Left colon (tissue), 2 donors: ENCODE measurements around the gene TMEM43. TPM values are rescaled to one million over a fixed set of nuclear protein-coding genes. Genes with fewer than 3 reads are reported as not detected.
"Not testable (repeated sequence)": the region's sequence is repeated elsewhere in the genome, so short reads cannot be mapped to it uniquely, and the experiment has no call there.

ENCODE experiments used
- ATAC-seq: fragments of 200-7000 bp; cut with Tn5 transposase; one replicate; pipeline ENCODE4 v1.9.1; 2020; ENCODE audit warnings: mild to moderate bottlenecking, moderate library complexity
- DNase-seq, 2 donors: peaks; one replicate each; pipeline ENCODE4 v3.0.0-alpha.2; 2020
- intact Hi-C, 2 donors: fragments of 100-400 bp; cut with DNase I in 1 of 2; cut with micrococcal nuclease in 1 of 2; formaldehyde crosslinking; loops; one replicate each; pipeline versions ENCODE4 v1.11.2 to v1.14.0; 2022; cut with DNase I, micrococcal nuclease
- total RNA-seq, 2 donors: library from RNA; stranded (reverse); fragmentation: NEBNext Ultra II Directional; extraction: Animal tissue kit (Norgen Biotek cat#: 25700); gene quantifications; one replicate each; pipeline ENCODE4 v1.2.1, GENCODE V29; 2021
- donor health status: DM: no; HTN: no; CAD: no.
- donor health status: DM: yes; HTN: yes; CAD: no.

TMEM43 gene
- total RNA-seq, 2 donors from 2014 or later, result 25.3 to 29.2 TPM

GRCh38 chr3:14120111-14120920 is 4.5 kb upstream of the TMEM43 start:
- ATAC-seq, result no peak
- DNase-seq, result no peak
- intact Hi-C loops, result loop anchor here in 1 of 2 donors (10.0 kb wide), 1 partner anchor 226 kb away; no protein-coding TSS in a partner anchor

GRCh38 chr3:14120921-14121448 is 3.9 kb upstream of the TMEM43 start:
- not testable (repeated sequence) for ATAC-seq, DNase-seq
- intact Hi-C loops, result loop anchor here in 1 of 2 donors (10.0 kb wide), 1 partner anchor 226 kb away; no protein-coding TSS in a partner anchor

GRCh38 chr3:14121859-14122258 is 3.0 kb upstream of the TMEM43 start:
- DNase-seq, result no peak
- no peak for ATAC-seq
- intact Hi-C loops, result loop anchor here in 1 of 2 donors (10.0 kb wide), 1 partner anchor 227 kb away; no protein-coding TSS in a partner anchor

DNA sequence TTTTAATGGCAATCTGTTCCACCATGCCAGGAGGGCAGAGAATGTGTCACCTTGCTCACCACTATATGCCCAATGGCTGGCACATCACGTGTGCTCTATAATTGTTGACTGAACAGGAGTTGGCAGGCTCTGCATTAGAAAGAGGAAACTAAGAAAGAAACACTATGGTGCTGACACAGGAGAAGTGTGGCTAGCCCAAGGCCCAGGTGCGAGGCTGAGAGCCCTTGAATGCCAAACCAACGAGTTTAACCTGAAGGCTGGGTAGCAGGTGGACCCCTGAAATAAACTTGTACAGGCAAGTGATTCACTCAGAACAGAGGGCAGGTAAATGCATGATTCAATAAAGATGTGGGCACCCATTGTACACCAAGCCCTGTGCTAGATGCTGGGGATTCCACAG is 2.6 kb upstream of the TMEM43 start:
- DNase-seq (no peak), ATAC-seq (no peak)
- intact Hi-C loops, result loop anchor here in 1 of 2 donors (10.0 kb wide), 1 partner anchor 228 kb away; no protein-coding TSS in a partner anchor

DNA sequence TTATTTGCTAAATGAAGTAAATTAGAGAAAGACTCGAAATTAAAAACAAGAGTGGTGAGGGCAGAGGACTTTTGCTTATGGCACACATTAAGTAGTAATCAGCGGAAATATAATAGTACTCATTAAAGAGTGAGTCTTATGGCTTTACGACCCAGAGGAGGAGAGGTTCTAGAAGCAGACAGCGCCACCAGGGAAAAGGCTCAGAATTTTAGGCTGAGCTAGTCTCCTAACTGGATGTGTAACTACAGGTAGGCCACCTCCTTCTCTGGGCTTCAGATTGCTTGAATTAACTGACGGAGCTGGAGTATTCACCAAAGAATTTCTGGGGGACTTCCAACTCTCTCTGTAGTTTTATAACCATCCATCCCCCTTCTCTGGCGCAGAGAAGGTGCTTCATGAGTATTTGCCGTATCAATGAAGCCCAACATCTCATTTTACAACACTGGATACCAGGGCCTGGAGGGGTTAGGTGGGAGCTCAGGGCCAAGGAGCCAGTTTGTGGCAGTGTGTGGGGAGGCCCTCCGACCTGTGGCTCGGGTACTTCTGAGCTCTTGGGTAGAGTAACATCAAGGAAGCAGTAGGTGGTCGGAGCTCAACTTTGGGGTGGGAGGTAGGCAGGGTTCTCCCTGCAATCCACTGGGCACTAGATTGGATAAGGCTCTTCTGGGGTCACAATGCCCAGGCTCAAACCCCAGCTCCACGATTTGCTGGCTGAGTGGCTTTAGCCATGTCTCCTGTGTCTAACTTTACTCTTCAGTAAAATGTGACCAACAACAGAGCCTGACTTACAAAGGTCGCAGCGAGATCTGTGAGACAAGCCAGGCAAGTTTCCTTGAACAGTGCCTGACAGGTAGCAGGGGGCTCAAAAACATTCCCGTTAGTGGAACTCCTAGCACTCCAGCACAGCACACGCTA is 1.3 kb upstream of the TMEM43 start:
- DNase-seq, result no peak
- no peak for ATAC-seq
- intact Hi-C loops, result loop anchor here in 1 of 2 donors (10.0 kb wide), 1 partner anchor 229 kb away; no protein-coding TSS in a partner anchor

- ATAC-seq (peak; percentile 49), DNase-seq (peak; percentile 78 to 81)
- intact Hi-C loops, result loop anchor here in 1 of 2 donors (10.0 kb wide), 1 partner anchor 229 kb away; no protein-coding TSS in a partner anchor
Observed at GRCh38 chr3:14124223-14124614, 633 bp upstream of the TMEM43 start.

GRCh38 chr3:14125193-14126016 is 553 bp downstream of the TMEM43 start:
- peak; percentile 61 for ATAC-seq
- intact Hi-C loops, result loop anchor here in 1 of 2 donors (5.0 to 10.0 kb wide), 2 partner anchors 52 to 231 kb away; partner anchors contain the start of genes LSM3 and XPC

DNA sequence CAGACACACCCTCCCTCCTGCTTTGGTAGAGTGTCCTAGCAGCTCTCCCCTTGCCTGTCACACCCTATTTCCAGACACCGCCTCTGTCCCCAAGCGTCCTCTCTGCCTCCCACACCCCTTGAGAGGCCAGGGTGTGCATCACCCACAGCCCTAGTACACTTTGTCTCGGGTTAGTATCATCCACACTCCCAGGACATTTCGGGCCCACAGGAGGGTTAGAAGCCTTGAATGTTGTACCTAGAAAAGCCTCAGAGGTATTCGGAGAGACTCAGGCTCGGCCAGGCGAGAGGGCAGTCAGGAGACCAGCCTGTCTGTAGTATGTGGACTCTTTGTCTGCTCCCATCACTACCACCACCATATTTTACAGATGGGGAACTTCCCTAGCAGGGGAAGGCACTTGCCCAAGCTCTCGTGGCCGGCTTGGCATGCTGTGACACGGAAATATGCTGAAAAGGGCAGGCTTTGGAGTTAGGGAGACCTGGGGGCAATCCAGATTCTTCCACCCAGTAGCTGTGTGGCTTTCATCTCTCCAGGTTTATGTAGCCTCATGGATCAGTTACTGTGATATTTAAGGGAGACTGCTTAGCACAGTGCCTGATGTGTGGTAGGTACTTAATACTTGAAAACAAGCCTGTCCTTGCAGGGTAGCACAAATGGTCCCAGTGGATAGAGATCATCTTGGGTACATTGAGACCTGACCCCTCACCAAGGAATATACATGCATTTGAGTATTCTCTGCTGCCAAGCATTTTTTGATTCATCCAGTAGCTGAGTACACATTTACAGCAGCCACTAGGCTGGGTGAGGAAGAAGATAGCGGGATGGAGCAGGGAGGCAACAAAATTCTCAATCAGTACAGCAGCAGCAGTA is 1.4 kb downstream of the TMEM43 start:
- intact Hi-C loops, result loop anchor here in 1 of 2 donors (5.0 to 10.0 kb wide), 2 partner anchors 51 to 231 kb away; partner anchors contain the start of genes LSM3 and XPC
- no peak for ATAC-seq

More at GRCh38 chr3:14125193-14126016, 553 bp downstream of the TMEM43 start:
- peak; percentile 59 to 81 for DNase-seq

DNA sequence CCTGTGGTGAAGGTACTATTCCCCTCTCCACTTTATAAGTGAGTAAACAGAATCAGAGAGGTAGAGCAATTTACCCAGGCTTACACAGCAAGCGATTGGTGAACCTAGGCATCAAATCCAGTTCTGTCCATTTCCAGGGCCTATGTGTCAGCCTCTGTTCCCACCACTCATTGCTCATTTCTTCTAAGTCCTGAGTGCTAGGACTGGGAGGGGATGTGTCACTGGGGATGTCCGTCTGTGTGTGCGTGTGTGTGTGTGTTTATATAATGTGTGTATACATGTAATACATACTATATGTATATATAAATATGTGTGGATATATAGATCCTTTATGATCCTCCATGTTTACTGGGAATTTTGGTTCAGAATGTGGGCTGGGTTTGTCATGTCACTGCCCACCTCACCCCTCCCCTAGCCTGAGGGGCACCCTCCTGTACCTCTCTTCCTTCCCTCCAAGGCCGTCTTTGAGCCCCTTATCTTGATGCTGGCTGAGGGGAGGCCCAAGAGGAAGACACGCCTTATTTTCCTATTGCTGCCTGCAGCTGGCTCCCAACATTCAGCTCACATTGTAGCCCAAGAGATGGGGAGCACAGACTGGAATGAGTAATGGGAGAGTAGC is 2.1 kb downstream of the TMEM43 start:
- no peak for DNase-seq
- intact Hi-C loops, result loop anchor here in 1 of 2 donors (5.0 to 10.0 kb wide), 2 partner anchors 50 to 232 kb away; partner anchors contain the start of genes LSM3 and XPC
- no peak for ATAC-seq

More for the DNA sequence above, 1.4 kb downstream of the TMEM43 start:
- no peak for DNase-seq

- DNase-seq (no peak), ATAC-seq (no peak)
- intact Hi-C loops, result loop anchor here in 1 of 2 donors (5.0 to 10.0 kb wide), 2 partner anchors 50 to 233 kb away; partner anchors contain the start of genes LSM3 and XPC
Observed at GRCh38 chr3:14127516-14128161, 2.8 kb downstream of the TMEM43 start.

DNA sequence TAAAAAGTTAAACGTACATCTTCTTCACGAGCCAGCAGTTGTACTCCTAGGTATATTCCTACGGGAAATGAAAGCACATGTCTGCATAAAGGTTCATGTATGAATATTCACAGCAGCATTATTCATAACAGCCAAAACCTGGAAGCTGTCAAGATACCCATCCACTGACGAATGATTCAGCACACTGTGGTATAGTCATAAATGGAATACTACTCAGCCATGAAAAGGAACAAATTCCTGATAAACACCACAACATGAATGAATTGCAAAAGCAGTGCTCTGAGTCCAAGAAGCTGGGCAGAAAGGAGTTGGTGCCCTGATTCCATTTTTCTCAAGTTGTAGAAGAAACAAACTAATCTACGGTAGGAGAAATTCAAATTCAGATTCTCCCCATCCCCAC is 3.9 kb downstream of the TMEM43 start:
- DNase-seq (no peak), ATAC-seq (no peak)
- intact Hi-C loops, result loop anchor here in 1 of 2 donors (5.0 to 10.0 kb wide), 2 partner anchors 49 to 234 kb away; partner anchors contain the start of genes LSM3 and XPC

GRCh38 chr3:14129296-14129695 is 4.4 kb downstream of the TMEM43 start:
- no peak for ATAC-seq
- DNase-seq, result no peak
- intact Hi-C loops, result loop anchor here in 1 of 2 donors (5.0 to 10.0 kb wide), 2 partner anchors 48 to 234 kb away; partner anchors contain the start of genes LSM3 and XPC

DNA sequence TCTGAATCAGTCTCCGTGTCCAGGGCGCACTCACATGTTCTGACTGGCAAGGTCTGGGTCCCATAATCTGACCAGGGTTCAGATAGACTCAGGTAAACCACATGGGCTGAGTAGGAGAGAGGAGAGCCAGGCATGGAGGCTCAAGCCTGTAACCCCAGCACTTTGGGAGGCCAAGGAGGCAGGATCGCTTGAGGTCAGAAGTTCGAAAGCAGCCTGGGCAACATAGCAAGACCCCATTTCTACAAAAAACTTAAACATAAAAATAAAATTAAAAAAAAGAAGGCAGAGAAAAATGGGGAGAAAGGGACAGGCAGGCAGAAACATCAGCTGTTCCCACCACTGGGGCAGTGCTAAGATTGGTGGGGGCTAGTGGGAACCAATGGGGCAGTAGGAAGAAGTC is 5.4 kb downstream of the TMEM43 start:
- intact Hi-C loops, result no loop called here
- DNase-seq (peak in 1 of 2 donors; percentile 16), ATAC-seq (no peak)

- DNase-seq (no peak), ATAC-seq (no peak)
- intact Hi-C loops, result no loop called here
Observed at GRCh38 chr3:14130707-14131106, 5.9 kb downstream of the TMEM43 start.

DNA sequence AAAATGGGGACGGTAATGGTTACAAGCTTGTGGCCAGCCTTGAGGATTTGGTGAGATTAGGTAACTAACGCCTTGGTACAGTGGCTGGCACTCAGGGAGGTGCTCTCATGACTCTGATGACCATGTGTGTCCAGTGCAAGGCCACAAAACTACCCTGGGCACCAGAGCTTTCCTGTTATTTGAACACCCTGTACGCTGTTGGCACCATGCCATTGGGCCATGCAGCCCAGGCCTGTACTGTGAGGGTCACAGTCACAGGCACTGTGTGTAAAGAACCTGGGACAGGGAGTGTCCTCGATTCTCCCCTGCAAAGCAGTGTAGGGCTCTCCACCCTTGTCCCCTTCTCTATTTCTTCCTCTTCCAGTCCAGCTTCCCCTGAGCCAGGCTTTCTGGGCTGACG is 6.3 kb downstream of the TMEM43 start:
- DNase-seq, result no peak
- no peak for ATAC-seq
- intact Hi-C loops, result no loop called here

GRCh38 chr3:14132120-14132519 is 7.3 kb downstream of the TMEM43 start:
- intact Hi-C loops, result no loop called here
- DNase-seq (no peak), ATAC-seq (no peak)
